ENCODE results near the gene FBXO41. TPM values are rescaled to one million over a fixed set of nuclear protein-coding genes. Genes with fewer than 3 reads are reported as not detected.

Gene FBXO41
- polyA plus RNA-seq, 1 donor from 2014 or later: 6.0 TPM

GRCh38 chr2:73233154-73233931, 50.9 kb downstream of the FBXO41 start, which contains the start of gene PRADC1:
TSS of gene PRADC1 (minus strand) at chr2:73233239. CDS start at chr2:73233160, 79 bp downstream.
- TF ChIP-seq EP300 (conservative IDR thresholded peaks at IDR 0.05; ENCODE audit: poor library complexity, severe bottlenecking) (no peak), MXI1 (conservative IDR thresholded peaks at IDR 0.05; ENCODE audit: poor library complexity, severe bottlenecking) (peak; percentile 3), SMC3 (conservative IDR thresholded peaks at IDR 0.05; ENCODE audit: poor library complexity) (no peak), RAD21 (conservative IDR thresholded peaks at IDR 0.05) (peak; percentile 3), POLR2AphosphoS5 (IDR thresholded peaks at IDR 0.05) (peak; percentile 67)
- TF ChIP-seq, protein P1, sequence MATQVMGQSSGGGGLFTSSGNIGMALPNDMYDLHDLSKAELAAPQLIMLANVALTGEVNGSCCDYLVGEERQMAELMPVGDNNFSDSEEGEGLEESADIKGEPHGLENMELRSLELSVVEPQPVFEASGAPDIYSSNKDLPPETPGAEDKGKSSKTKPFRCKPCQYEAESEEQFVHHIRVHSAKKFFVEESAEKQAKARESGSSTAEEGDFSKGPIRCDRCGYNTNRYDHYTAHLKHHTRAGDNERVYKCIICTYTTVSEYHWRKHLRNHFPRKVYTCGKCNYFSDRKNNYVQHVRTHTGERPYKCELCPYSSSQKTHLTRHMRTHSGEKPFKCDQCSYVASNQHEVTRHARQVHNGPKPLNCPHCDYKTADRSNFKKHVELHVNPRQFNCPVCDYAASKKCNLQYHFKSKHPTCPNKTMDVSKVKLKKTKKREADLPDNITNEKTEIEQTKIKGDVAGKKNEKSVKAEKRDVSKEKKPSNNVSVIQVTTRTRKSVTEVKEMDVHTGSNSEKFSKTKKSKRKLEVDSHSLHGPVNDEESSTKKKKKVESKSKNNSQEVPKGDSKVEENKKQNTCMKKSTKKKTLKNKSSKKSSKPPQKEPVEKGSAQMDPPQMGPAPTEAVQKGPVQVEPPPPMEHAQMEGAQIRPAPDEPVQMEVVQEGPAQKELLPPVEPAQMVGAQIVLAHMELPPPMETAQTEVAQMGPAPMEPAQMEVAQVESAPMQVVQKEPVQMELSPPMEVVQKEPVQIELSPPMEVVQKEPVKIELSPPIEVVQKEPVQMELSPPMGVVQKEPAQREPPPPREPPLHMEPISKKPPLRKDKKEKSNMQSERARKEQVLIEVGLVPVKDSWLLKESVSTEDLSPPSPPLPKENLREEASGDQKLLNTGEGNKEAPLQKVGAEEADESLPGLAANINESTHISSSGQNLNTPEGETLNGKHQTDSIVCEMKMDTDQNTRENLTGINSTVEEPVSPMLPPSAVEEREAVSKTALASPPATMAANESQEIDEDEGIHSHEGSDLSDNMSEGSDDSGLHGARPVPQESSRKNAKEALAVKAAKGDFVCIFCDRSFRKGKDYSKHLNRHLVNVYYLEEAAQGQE (IDR thresholded peaks at IDR 0.05; ENCODE audit: borderline replicate concordance): no peak
- H2AFZ ChIP-seq (ENCODE audit: low read depth, low read length): peak within 1 kb of the TSS; percentile 40
- H3F3A ChIP-seq (ENCODE audit: insufficient read depth, low read length, poor library complexity, severe bottlenecking): peaks cover 2% of the 10 kb centered on the region
- H3K4me3 ChIP-seq (ENCODE audit: low read length): peak within 1 kb of the TSS; percentile 86
- peak within 1 kb of the TSS; percentile 86 for H3K27ac ChIP-seq (ENCODE audit: low read length)
- H3K79me2 ChIP-seq (replicated peaks; ENCODE audit: insufficient read depth, low read length): peaks cover 35% of the 10 kb centered on the region
- no peaks in the 10 kb centered on the region for H3K27me3 ChIP-seq (ENCODE audit: insufficient read depth, low read depth, low read length)
- H3K9ac ChIP-seq (ENCODE audit: low read length): peak within 1 kb of the TSS; percentile 90
- H4K20me1 ChIP-seq (ENCODE audit: insufficient read depth): no peaks in the 10 kb centered on the region
- H3K9me2 ChIP-seq (ENCODE audit: insufficient read depth, low read length): no peaks in the 10 kb centered on the region
- no peaks in the 10 kb centered on the region for H3K9me3 ChIP-seq (ENCODE audit: low read length)
- no peaks in the 10 kb centered on the region for H3K36me3 ChIP-seq (ENCODE audit: insufficient read depth, low read length)
- peak within 1 kb of the TSS; percentile 94 for H3K4me2 ChIP-seq (ENCODE audit: low read length)

DNA sequence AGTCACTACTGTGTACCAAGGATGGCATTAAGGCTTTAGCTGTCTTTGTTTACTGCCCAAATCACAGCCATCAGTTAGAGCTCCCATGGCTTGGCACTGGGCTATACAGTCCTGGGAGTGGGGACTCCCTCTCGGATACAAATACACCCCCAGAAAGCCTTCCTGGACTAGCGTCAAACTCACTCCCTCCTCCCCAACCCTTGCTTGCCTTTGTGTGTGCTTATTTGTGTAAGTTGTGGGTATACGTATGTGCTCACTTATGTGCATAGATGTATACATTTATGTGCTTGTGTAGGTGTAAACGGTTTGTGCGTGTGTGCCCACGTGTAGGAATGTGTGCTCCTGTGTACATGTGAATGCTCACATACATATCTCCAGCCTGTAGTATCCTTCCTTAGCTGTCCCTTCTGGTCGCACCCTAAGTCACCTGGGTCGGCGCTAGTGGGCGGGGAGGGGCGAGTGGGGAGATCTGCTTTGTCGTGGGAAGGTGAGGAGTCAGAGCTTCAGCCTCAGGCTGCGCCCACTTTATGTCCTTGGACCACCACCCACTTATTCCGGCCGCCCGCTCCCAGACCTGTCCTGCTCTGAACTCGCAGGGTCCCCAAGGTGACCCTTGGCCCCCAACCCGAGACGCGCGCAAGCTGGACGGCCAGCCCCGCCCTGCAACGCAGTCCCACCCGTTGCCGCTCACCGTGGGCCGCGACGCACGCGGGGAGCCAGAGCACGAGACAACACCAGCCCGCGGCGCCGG, 51.7 kb downstream of the FBXO41 start:
- H2AFZ ChIP-seq (ENCODE audit: low read depth, low read length): peak overlapping the region; percentile 13

More for the DNA sequence above, 51.7 kb downstream of the FBXO41 start:
- H3K27ac ChIP-seq (ENCODE audit: low read length): no peak overlapping the region
- H3K4me3 ChIP-seq (ENCODE audit: low read length): peak overlapping the region; percentile 86
- H3F3A ChIP-seq (ENCODE audit: insufficient read depth, low read length, poor library complexity, severe bottlenecking): peaks cover 2% of the 10 kb centered on the region
- H3K9me3 ChIP-seq (ENCODE audit: low read length): no peaks in the 10 kb centered on the region
- H3K4me2 ChIP-seq (ENCODE audit: low read length): peak overlapping the region; percentile 66
- H4K20me1 ChIP-seq (ENCODE audit: insufficient read depth): no peaks in the 10 kb centered on the region
- no peaks in the 10 kb centered on the region for H3K27me3 ChIP-seq (ENCODE audit: insufficient read depth, low read depth, low read length)
- TF ChIP-seq RAD21 (conservative IDR thresholded peaks at IDR 0.05) (no peak), MXI1 (conservative IDR thresholded peaks at IDR 0.05; ENCODE audit: poor library complexity, severe bottlenecking) (peak; percentile 71), SMC3 (conservative IDR thresholded peaks at IDR 0.05; ENCODE audit: poor library complexity) (no peak), EP300 (conservative IDR thresholded peaks at IDR 0.05; ENCODE audit: poor library complexity, severe bottlenecking) (no peak), POLR2AphosphoS5 (IDR thresholded peaks at IDR 0.05) (no peak)
- TF ChIP-seq, protein P2, sequence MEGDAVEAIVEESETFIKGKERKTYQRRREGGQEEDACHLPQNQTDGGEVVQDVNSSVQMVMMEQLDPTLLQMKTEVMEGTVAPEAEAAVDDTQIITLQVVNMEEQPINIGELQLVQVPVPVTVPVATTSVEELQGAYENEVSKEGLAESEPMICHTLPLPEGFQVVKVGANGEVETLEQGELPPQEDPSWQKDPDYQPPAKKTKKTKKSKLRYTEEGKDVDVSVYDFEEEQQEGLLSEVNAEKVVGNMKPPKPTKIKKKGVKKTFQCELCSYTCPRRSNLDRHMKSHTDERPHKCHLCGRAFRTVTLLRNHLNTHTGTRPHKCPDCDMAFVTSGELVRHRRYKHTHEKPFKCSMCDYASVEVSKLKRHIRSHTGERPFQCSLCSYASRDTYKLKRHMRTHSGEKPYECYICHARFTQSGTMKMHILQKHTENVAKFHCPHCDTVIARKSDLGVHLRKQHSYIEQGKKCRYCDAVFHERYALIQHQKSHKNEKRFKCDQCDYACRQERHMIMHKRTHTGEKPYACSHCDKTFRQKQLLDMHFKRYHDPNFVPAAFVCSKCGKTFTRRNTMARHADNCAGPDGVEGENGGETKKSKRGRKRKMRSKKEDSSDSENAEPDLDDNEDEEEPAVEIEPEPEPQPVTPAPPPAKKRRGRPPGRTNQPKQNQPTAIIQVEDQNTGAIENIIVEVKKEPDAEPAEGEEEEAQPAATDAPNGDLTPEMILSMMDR (IDR thresholded peaks at IDR 0.05; ENCODE audit: poor library complexity, severe bottlenecking): peak; percentile 9
- H3K36me3 ChIP-seq (ENCODE audit: insufficient read depth, low read length): no peaks in the 10 kb centered on the region
- H3K79me2 ChIP-seq (replicated peaks; ENCODE audit: insufficient read depth, low read length): peaks cover 31% of the 10 kb centered on the region
- no peaks in the 10 kb centered on the region for H3K9me2 ChIP-seq (ENCODE audit: insufficient read depth, low read length)
- peak overlapping the region; percentile 60 for H3K9ac ChIP-seq (ENCODE audit: low read length)

Measured in neural cell (in vitro differentiated cells).